Tibial artery (tissue), 4 donors: ENCODE results near the gene ATXN7.

Experiments
- DNase-seq, 2 donors: peaks; one replicate each; pipeline ENCODE4 v3.0.0-alpha.2; 2019
- H3K27ac ChIP-seq, 2 donors: fragments of 200-600 bp; sonication (generic) in 1 of 2; 1 replicate in 1 of 2; 2 replicates in 1 of 2; pipeline ENCODE4 v1.5.1; 2018 to 2019; ENCODE audit warnings: mild to moderate bottlenecking in 1 of 2
- H3K27me3 ChIP-seq, 2 donors: fragments of 200-600 bp; sonication (generic) in 1 of 2; one replicate each; pipeline versions ENCODE4 v1.5.1 to v1.6.0; 2016 to 2019
- H3K36me3 ChIP-seq, 3 donors: fragments of 200-600 bp; sonication (generic) in 2 of 3; one replicate each; pipeline ENCODE4 v1.5.1; 2016 to 2019; ENCODE audit warnings: mild to moderate bottlenecking in 2 of 3
- H3K4me1 ChIP-seq, 4 donors: fragments of 200-600 bp; sonication (generic) in 2 of 4; 1 replicate in 3 of 4; 2 replicates in 1 of 4; pipeline ENCODE4 v1.5.1; 2016 to 2019
- H3K4me3 ChIP-seq, 2 donors: fragments of 200-600 bp; sonication (generic) in 1 of 2; 1 replicate in 1 of 2; 2 replicates in 1 of 2; pipeline ENCODE4 v1.5.1; 2018 to 2019; ENCODE audit warnings: mild to moderate bottlenecking in 2 of 2
- H3K9me3 ChIP-seq, 3 donors: fragments of 200-600 bp; sonication (generic) in 1 of 3; one replicate each; pipeline ENCODE4 v1.5.1; 2016 to 2019
- intact Hi-C: fragments of 100-400 bp; cut with DNase I; formaldehyde crosslinking; loops from one replicate; pipeline ENCODE4 v1.15.0; 2023; ENCODE audit warnings: low total_unique reads
- TF ChIP-seq, protein P1 (sequence below), 2 experiments: fragments of 200-600 bp in 1 of 2; fragments of 450-650 bp in 1 of 2; IDR thresholded peaks; one replicate each; pipeline ENCODE4 v1.5.1; 2017 to 2019; ENCODE audit warnings: antibody characterized with exemption in 2 of 2, mild to moderate bottlenecking in 1 of 2, moderate library complexity in 1 of 2

ATXN7 gene

DNA sequence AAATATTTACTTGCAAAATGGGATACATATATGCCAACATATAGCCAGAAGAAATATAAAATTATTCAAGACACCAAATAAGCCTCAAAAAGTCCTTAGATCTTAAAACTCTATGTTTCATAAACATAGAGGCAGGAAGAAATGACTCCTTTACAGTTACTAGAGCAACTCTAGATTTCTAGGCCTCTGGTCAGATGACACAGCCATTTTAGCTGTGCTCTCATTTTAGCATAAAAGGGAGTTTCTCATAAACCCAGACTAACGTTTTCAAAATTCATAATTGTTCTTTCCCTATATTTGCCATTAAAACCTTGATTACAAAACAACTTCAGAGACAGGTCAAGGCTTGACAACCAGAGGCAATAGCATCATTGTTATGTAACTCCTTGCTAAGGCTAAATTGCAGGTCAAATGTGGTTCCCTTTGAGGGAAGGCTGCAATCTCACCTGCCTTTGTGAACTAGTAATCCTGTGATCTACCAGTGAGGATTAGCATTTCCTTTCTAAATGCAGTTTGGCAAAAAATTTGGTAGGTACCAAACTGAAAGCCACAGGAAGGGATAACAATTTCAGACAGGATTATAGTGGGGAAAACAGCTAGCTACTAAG lies 8.2 kb upstream of the ATXN7 start:
- Histone ChIP-seq H3K27me3 (no peaks in the 10 kb centered on the region), H3K4me3 (no peak overlapping the region), H3K27ac (no peak overlapping the region), H3K36me3 (no peaks in the 10 kb centered on the region), H3K4me1 (no peaks in the 10 kb centered on the region), H3K9me3 (no peaks in the 10 kb centered on the region)
- no peak for DNase-seq
- intact Hi-C loops = no loop called here
- TF ChIP-seq, protein P1, sequence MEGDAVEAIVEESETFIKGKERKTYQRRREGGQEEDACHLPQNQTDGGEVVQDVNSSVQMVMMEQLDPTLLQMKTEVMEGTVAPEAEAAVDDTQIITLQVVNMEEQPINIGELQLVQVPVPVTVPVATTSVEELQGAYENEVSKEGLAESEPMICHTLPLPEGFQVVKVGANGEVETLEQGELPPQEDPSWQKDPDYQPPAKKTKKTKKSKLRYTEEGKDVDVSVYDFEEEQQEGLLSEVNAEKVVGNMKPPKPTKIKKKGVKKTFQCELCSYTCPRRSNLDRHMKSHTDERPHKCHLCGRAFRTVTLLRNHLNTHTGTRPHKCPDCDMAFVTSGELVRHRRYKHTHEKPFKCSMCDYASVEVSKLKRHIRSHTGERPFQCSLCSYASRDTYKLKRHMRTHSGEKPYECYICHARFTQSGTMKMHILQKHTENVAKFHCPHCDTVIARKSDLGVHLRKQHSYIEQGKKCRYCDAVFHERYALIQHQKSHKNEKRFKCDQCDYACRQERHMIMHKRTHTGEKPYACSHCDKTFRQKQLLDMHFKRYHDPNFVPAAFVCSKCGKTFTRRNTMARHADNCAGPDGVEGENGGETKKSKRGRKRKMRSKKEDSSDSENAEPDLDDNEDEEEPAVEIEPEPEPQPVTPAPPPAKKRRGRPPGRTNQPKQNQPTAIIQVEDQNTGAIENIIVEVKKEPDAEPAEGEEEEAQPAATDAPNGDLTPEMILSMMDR (IDR thresholded peaks at IDR 0.05) = no peak

DNA sequence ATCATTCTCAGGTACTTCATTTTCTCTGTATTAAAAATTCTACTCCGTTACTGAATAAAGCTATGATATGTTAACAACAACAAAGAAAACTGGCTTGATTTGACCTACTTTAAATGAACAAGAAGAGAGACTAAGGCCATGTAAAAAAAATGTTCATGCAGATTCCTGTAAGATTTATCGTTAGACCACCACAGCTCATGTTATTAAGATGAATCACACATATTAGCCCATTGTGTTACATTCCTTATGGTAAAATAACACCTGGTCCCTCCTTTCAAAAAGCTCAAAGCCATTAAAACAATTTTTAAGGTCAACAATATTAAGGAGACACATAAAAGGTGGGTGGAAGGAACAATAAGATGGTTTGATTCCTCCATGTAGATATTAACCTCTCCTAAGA lies 6.4 kb upstream of the ATXN7 start:
- Histone ChIP-seq H3K9me3 (no peaks in the 10 kb centered on the region), H3K4me3 (no peak overlapping the region), H3K27me3 (no peaks in the 10 kb centered on the region), H3K36me3 (no peaks in the 10 kb centered on the region), H3K4me1 (peaks cover 0 to 6% (median 4%) of the 10 kb centered on the region in 4 donors), H3K27ac (no peak overlapping the region)
- no peak for DNase-seq
- intact Hi-C loops = no loop called here
- TF ChIP-seq, protein P1 (IDR thresholded peaks at IDR 0.05) = no peak

DNA sequence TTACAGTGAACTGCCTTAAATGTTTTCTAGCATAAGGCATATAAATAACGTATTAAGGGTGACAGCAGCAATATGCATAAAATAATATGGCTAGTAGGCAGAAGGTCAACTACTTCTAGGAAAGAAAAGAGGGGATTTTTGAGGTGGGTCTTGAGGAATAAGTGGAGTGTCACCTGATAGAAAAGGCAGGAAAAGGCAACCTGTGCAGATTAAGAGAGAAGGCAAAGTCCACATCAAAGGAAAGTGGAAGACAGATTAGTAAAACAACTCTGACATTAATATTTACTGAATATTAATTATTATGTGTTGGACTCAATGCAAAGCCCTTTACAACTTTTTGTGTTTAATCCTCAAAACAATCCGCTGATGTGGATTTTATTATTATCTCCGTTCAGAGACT lies 2.9 kb upstream of the ATXN7 start:
- no peaks in the 10 kb centered on the region for H3K36me3 ChIP-seq
- intact Hi-C loops = loop anchor here (5.0 kb wide), 1 partner anchor 52 kb away; the partner anchor contains the start of gene SCAANT1
- TF ChIP-seq, protein P1 (IDR thresholded peaks at IDR 0.05) = no peak
- no peaks in the 10 kb centered on the region for H3K27me3 ChIP-seq
- H3K27ac ChIP-seq = no peak overlapping the region
- H3K9me3 ChIP-seq = no peaks in the 10 kb centered on the region
- H3K4me1 ChIP-seq = peaks cover 0 to 19% (median 12%) of the 10 kb centered on the region in 4 donors
- DNase-seq = no peak
- H3K4me3 ChIP-seq = no peak overlapping the region

DNA sequence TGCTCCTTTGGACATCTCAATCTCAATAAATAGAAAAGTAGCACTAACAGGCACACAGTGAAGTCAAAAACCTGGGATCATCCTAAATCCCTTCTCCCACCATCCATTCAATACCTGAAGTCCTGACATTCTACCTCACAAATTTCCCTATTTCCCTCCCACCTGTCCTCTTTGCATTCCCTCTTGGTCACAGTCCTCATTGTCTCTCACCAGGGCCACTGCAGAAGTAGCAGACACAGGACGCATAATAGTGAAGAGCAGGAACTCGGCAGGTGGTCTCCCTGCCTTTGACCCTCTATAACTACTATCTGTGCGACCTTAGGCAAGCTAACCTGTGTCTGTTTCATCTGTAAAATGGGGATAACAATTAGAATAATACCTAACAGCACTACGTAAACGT lies 2.4 kb upstream of the ATXN7 start:
- TF ChIP-seq, protein P1 (IDR thresholded peaks at IDR 0.05) = no peak
- Histone ChIP-seq H3K4me1 (peaks cover 0 to 19% (median 12%) of the 10 kb centered on the region in 4 donors), H3K9me3 (no peaks in the 10 kb centered on the region), H3K4me3 (no peak overlapping the region), H3K27me3 (no peaks in the 10 kb centered on the region), H3K36me3 (no peaks in the 10 kb centered on the region), H3K27ac (no peak overlapping the region)
- intact Hi-C loops = loop anchor here (5.0 kb wide), 1 partner anchor 51 kb away; the partner anchor contains the start of gene SCAANT1
- no peak for DNase-seq

DNA sequence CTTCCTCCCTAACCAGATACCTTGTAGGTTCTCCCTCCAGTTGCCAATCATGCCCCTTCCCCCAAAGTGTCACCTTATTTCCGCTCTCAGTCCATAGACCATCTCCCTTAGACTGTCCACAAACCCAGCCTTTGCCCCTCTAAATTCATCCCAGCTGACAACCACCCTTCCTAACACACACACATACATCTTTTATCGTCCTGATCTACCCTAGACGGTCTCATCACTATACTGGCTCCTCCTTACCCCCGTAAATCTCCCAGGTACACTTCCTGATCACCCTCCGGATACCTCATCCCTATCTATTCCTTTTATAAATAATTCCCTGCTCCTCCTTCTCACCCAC lies 890 bp upstream of the ATXN7 start:
- no peaks in the 10 kb centered on the region for H3K27me3 ChIP-seq
- H3K4me3 ChIP-seq = peak overlapping the region; percentile 98 to 99
- TF ChIP-seq, protein P1 (IDR thresholded peaks at IDR 0.05) = no peak
- H3K27ac ChIP-seq = peak overlapping the region; percentile 93 to 95
- peaks cover 0 to 19% (median 12%) of the 10 kb centered on the region in 4 donors for H3K4me1 ChIP-seq
- DNase-seq = no peak
- no peaks in the 10 kb centered on the region for H3K9me3 ChIP-seq
- intact Hi-C loops = loop anchor here (5.0 kb wide), 1 partner anchor 50 kb away; the partner anchor contains the start of gene SCAANT1
- H3K36me3 ChIP-seq = no peaks in the 10 kb centered on the region
